ENCODE measurements around the gene VPS41. TPM values are rescaled to one million over a fixed set of nuclear protein-coding genes. Genes with fewer than 3 reads are reported as not detected.

Gene VPS41
- total RNA-seq, 1 donor from 2014 or later = 56.2 TPM

- H3K27me3 ChIP-seq (ENCODE audit: control insufficient read depth, insufficient read depth, low read length) = no peaks in the 10 kb centered on the region
- no peak for DNase-seq (ENCODE audit: low read depth)
- H3K4me3 ChIP-seq (ENCODE audit: low read depth, low read length) = no peak overlapping the region
- no peaks in the 10 kb centered on the region for H3K36me3 ChIP-seq (ENCODE audit: control insufficient read depth, insufficient read depth, low read length)
- no peak for TF ChIP-seq CTCF (IDR thresholded peaks at IDR 0.05; ENCODE audit: insufficient read depth, low read length, poor library complexity, severe bottlenecking)
Observed at GRCh38 chr7:38716397-38716796, 192.6 kb downstream of the VPS41 start.

DNA sequence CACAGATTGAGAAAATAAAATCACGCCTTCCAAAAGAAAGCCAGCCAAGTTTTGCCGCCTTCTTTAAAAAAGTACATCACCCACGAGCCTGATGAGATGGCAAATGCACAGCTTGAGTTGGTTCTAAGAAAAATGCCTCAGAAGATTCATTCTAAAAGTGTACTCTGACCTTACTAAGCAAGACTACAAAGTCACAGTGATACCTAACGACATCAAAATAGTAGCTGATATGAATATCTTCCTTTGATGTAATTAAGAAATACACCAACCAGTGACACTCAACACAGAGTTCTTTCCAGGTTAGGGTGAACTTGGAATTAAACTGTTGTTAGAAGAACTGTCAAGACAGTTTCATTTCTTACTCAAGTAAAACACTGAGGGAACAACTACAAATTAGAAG lies 199.9 kb downstream of the VPS41 start:
- no peaks in the 10 kb centered on the region for H3K27me3 ChIP-seq (ENCODE audit: control insufficient read depth, insufficient read depth, low read length)
- TF ChIP-seq CTCF (IDR thresholded peaks at IDR 0.05; ENCODE audit: insufficient read depth, low read length, poor library complexity, severe bottlenecking) = no peak
- no peak overlapping the region for H3K4me3 ChIP-seq (ENCODE audit: low read depth, low read length)
- no peaks in the 10 kb centered on the region for H3K36me3 ChIP-seq (ENCODE audit: control insufficient read depth, insufficient read depth, low read length)
- no peak for DNase-seq (ENCODE audit: low read depth)

DNA sequence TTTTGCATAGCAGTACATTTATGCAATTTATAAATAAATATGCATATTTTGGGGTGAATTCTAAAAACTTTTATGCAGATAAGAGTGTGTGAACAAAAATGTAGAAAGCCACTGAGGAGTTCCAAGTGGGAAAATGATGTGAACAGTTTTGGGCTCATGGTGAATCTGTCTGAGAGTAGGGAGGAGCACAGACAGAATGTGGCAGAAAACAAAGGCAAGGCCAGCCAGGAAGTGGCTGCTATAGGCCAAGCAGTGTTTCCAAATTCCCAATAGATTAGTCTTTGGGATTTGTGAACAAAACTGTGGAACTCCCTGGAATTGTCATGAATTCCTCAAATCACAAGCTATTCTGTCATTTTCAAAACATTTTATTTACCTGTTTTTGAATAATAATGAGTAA lies 204.2 kb downstream of the VPS41 start:
- no peak for DNase-seq (ENCODE audit: low read depth)
- no peak for TF ChIP-seq CTCF (IDR thresholded peaks at IDR 0.05; ENCODE audit: insufficient read depth, low read length, poor library complexity, severe bottlenecking)
- Histone ChIP-seq H3K27me3 (ENCODE audit: control insufficient read depth, insufficient read depth, low read length) (no peaks in the 10 kb centered on the region), H3K36me3 (ENCODE audit: control insufficient read depth, insufficient read depth, low read length) (no peaks in the 10 kb centered on the region), H3K4me3 (ENCODE audit: low read depth, low read length) (no peak overlapping the region)

- no peak for DNase-seq (ENCODE audit: low read depth)
- H3K36me3 ChIP-seq (ENCODE audit: control insufficient read depth, insufficient read depth, low read length) = no peaks in the 10 kb centered on the region
- H3K4me3 ChIP-seq (ENCODE audit: low read depth, low read length) = no peak overlapping the region
- TF ChIP-seq CTCF (IDR thresholded peaks at IDR 0.05; ENCODE audit: insufficient read depth, low read length, poor library complexity, severe bottlenecking) = no peak
- no peaks in the 10 kb centered on the region for H3K27me3 ChIP-seq (ENCODE audit: control insufficient read depth, insufficient read depth, low read length)
Observed at GRCh38 chr7:38704041-38704547, 204.9 kb downstream of the VPS41 start.

GRCh38 chr7:38703093-38703492 lies 205.9 kb downstream of the VPS41 start:
- Histone ChIP-seq H3K36me3 (ENCODE audit: control insufficient read depth, insufficient read depth, low read length) (no peaks in the 10 kb centered on the region), H3K4me3 (ENCODE audit: low read depth, low read length) (no peak overlapping the region), H3K27me3 (ENCODE audit: control insufficient read depth, insufficient read depth, low read length) (no peaks in the 10 kb centered on the region)
- no peak for DNase-seq (ENCODE audit: low read depth)
- no peak for TF ChIP-seq CTCF (IDR thresholded peaks at IDR 0.05; ENCODE audit: insufficient read depth, low read length, poor library complexity, severe bottlenecking)

- no peak overlapping the region for H3K4me3 ChIP-seq (ENCODE audit: low read depth, low read length)
- no peak for TF ChIP-seq CTCF (IDR thresholded peaks at IDR 0.05; ENCODE audit: insufficient read depth, low read length, poor library complexity, severe bottlenecking)
- DNase-seq (ENCODE audit: low read depth) = no peak
- H3K36me3 ChIP-seq (ENCODE audit: control insufficient read depth, insufficient read depth, low read length) = no peaks in the 10 kb centered on the region
- no peaks in the 10 kb centered on the region for H3K27me3 ChIP-seq (ENCODE audit: control insufficient read depth, insufficient read depth, low read length)
Observed at GRCh38 chr7:38702002-38702535, 206.9 kb downstream of the VPS41 start.
